Psoas muscle (tissue), 8 donors: ENCODE data around the gene LRRC4B. TPM values are rescaled to one million over a fixed set of nuclear protein-coding genes. Genes with fewer than 3 reads are reported as not detected.

Source experiments
- ATAC-seq, 4 donors: fragments of 200-7000 bp; cut with Tn5 transposase; one replicate each; pipeline ENCODE4 v1.9.1; 2020; ENCODE audit warnings: moderate library complexity in 3 of 4, mild to moderate bottlenecking in 2 of 4
- DNase-seq, 2 donors: peaks; one replicate each; pipeline ENCODE4 v3.0.0-alpha.2; 2020
- H3K27ac ChIP-seq: fragments of 200-600 bp; one replicate; pipeline ENCODE4 v1.8.0; 2022
- H3K27me3 ChIP-seq, 3 donors: fragments of 200-600 bp in 1 of 3; one replicate each; pipeline versions ENCODE4 v1.6.1 to v1.8.0; 2013 to 2022; ENCODE audit warnings: low read length in 2 of 3, mild to moderate bottlenecking in 2 of 3, moderate library complexity in 1 of 3; ENCODE audit not compliant: insufficient read depth in 3 of 3
- H3K36me3 ChIP-seq, 2 donors: fragments of 200-600 bp in 1 of 2; one replicate each; pipeline versions ENCODE4 v1.6.1 to v1.8.0; 2013 to 2022; ENCODE audit warnings: low read depth in 1 of 2, mild to moderate bottlenecking in 1 of 2, moderate library complexity in 1 of 2; ENCODE audit not compliant: insufficient read depth in 1 of 2
- H3K4me1 ChIP-seq: fragments of 200-600 bp; one replicate; pipeline ENCODE4 v1.8.0; 2022
- H3K4me3 ChIP-seq: fragments of 200-600 bp; one replicate; pipeline ENCODE4 v1.8.0; 2022; ENCODE audit warnings: mild to moderate bottlenecking
- H3K9me3 ChIP-seq: fragments of 200-600 bp; one replicate; pipeline ENCODE4 v1.8.0; 2022
- CTCF ChIP-seq: fragments of 200-600 bp; IDR thresholded peaks from one replicate; pipeline ENCODE4 v1.8.0; 2022; ENCODE audit warnings: antibody characterized with exemption
- WGBS, 3 donors: extraction: QIAGEN DNeasy Blood & Tissue Kit; methylation state at CpG; one replicate each; pipeline versions ENCODE4 v1.1.6 to v1.1.7; 2013; 5-methylcytosine and 5-hydroxymethylcytosine counted together
- intact Hi-C, 2 donors: fragments of 100-400 bp; cut with DNase I; formaldehyde crosslinking; loops; one replicate each; pipeline versions ENCODE4 v1.11.0 to v1.14.2; 2022
- polyA plus RNA-seq, 3 donors: library from polyadenylated mRNA; stranded (reverse); fragments of 200-250 nt; gene quantifications; one replicate each; pipeline ENCODE4 v1.2.3, GENCODE V29; 2013
- total RNA-seq, 4 donors: library from RNA; stranded (reverse); fragmentation: NEBNext Ultra II Directional in 2 of 4; extraction: Animal tissue kit (Norgen Biotek cat#: 25700) in 2 of 4; gene quantifications; one replicate each; pipeline versions ENCODE4 v1.2.1 to v1.2.4, GENCODE V29; 2021 to 2023
- donor health status: healthy with polysubstance abuse.
- donor health status: DM: no; HTN: no; CAD: no; lungs with moderate emphysema.
- donor health status: Bipolar disorder and iron deficiency.
- donor health status: healthy.
- donor health status: DM: yes; HTN: yes; CAD: no.
- donor health status: DM: no; HTN: no; CAD: no.
- donor health status: DM: no; HTN: no; CAD: no.
- donor health status: DM: yes; HTN: yes; CAD: no.

The LRRC4B gene
- total and polyA plus RNA-seq, 7 donors, result 0.04 to 1.0 (median 0.32) TPM

- intact Hi-C loops, result loop anchor here in 1 of 2 donors (10.0 kb wide), 1 partner anchor 236 kb away; no protein-coding TSS in a partner anchor
- no peaks in the 10 kb centered on the region for H3K4me1 ChIP-seq
- 68 to 71% (median 70%) methylated on average over 20 to 22 of the region's 22 CpGs for WGBS, 3 donors
- peaks cover 0 to 37% (median 15%) of the 10 kb centered on the region in 3 donors for H3K27me3 ChIP-seq
- DNase-seq (no peak), ATAC-seq (no peak)
- no peak for TF ChIP-seq CTCF
- no peak overlapping the region for H3K4me3 ChIP-seq
- no peaks in the 10 kb centered on the region for H3K36me3 ChIP-seq
- no peaks in the 10 kb centered on the region for H3K9me3 ChIP-seq
- H3K27ac ChIP-seq, result no peak overlapping the region
Observed at GRCh38 chr19:50549059-50549926, 18.9 kb downstream of the LRRC4B start.

- TF ChIP-seq CTCF, result no peak
- Histone ChIP-seq H3K9me3 (no peaks in the 10 kb centered on the region), H3K4me3 (no peak overlapping the region), H3K36me3 (no peaks in the 10 kb centered on the region), H3K27ac (no peak overlapping the region), H3K27me3 (peaks cover 0 to 29% (median 13%) of the 10 kb centered on the region in 3 donors), H3K4me1 (no peaks in the 10 kb centered on the region)
- intact Hi-C loops, result loop anchor here in 1 of 2 donors (10.0 kb wide), 1 partner anchor 236 kb away; no protein-coding TSS in a partner anchor
- WGBS, 3 donors, result 60 to 65% (median 62%) methylated on average over 38 to 45 of the region's 45 CpGs
- ATAC-seq (no peak), DNase-seq (no peak)
Observed at GRCh38 chr19:50548191-50549058, 19.8 kb downstream of the LRRC4B start.

- TF ChIP-seq CTCF, result peak; percentile 14
- DNase-seq, result no peak
- WGBS, 3 donors, result 49 to 64% (median 51%) methylated on average over 18 of the region's 18 CpGs
- no peaks in the 10 kb centered on the region for H3K9me3 ChIP-seq
- peak in 1 of 4 donors; percentile 38 for ATAC-seq
- no peaks in the 10 kb centered on the region for H3K36me3 ChIP-seq
- no peaks in the 10 kb centered on the region for H3K4me1 ChIP-seq
- peaks cover 0 to 21% (median 12%) of the 10 kb centered on the region in 3 donors for H3K27me3 ChIP-seq
- no peak overlapping the region for H3K27ac ChIP-seq
- H3K4me3 ChIP-seq, result no peak overlapping the region
- intact Hi-C loops, result loop anchor here in 1 of 2 donors (10.0 kb wide), 1 partner anchor 237 kb away; no protein-coding TSS in a partner anchor
Observed at GRCh38 chr19:50547385-50548190, 20.6 kb downstream of the LRRC4B start.

GRCh38 chr19:50546527-50547221, 21.6 kb downstream of the LRRC4B start:
- no peak for DNase-seq

More at GRCh38 chr19:50546527-50547221, 21.6 kb downstream of the LRRC4B start:
- Histone ChIP-seq H3K4me1 (no peaks in the 10 kb centered on the region), H3K27ac (no peak overlapping the region), H3K36me3 (no peaks in the 10 kb centered on the region), H3K4me3 (no peak overlapping the region), H3K27me3 (peaks cover 0 to 15% (median 11%) of the 10 kb centered on the region in 3 donors), H3K9me3 (no peaks in the 10 kb centered on the region)
- intact Hi-C loops, result loop anchor here in 1 of 2 donors (10.0 kb wide), 1 partner anchor 238 kb away; no protein-coding TSS in a partner anchor
- no peak for ATAC-seq
- 63 to 75% (median 65%) methylated on average over 29 of the region's 29 CpGs for WGBS, 3 donors
- TF ChIP-seq CTCF, result no peak
